Left renal pelvis (tissue), 4 donors: ENCODE data around the gene NEB. TPM values are rescaled to one million over a fixed set of nuclear protein-coding genes. Genes with fewer than 3 reads are reported as not detected.

Experiments used
- DNase-seq, 4 donors: peaks; one replicate each; pipeline ENCODE4 v3.0.0-alpha.2; 2013; ENCODE audit warnings: low read depth in 4 of 4, low spot score in 3 of 4
- polyA plus RNA-seq, 4 donors: library from polyadenylated mRNA; unstranded; fragments of 120-200 nt; gene quantifications; one replicate each; pipeline ENCODE4 v1.2.1, GENCODE V29; 2013; ENCODE audit not compliant: insufficient read length in 4 of 4

Gene NEB
- polyA plus RNA-seq: 10 to 100 TPM in 2 of 4 donors, 1 to 10 TPM in 2; 2.1 to 20.3 (median 14.2) TPM

GRCh38 chr2:151733771-151734672 lies at the start of gene NEB:
Gene NEB, minus strand, starts transcription at chr2:151734476. Its CDS starts 1,320 bp downstream, at chr2:151733156.
- no peak for DNase-seq

- no peak for DNase-seq
Observed at GRCh38 chr2:151783133-151783520, 48.9 kb upstream of the NEB start.

- no peak for DNase-seq
Observed at GRCh38 chr2:151782378-151783132, 48.3 kb upstream of the NEB start.

GRCh38 chr2:151781642-151782041 lies 47.4 kb upstream of the NEB start:
- DNase-seq: no peak

GRCh38 chr2:151780938-151781337 lies 46.7 kb upstream of the NEB start:
- no peak for DNase-seq

- DNase-seq: no peak
Observed at GRCh38 chr2:151777935-151778334, 43.7 kb upstream of the NEB start.

- DNase-seq: no peak
Observed at GRCh38 chr2:151777487-151777886, 43.2 kb upstream of the NEB start.

- no peak for DNase-seq
Observed at GRCh38 chr2:151776367-151776766, 42.1 kb upstream of the NEB start.

GRCh38 chr2:151775057-151775740 lies 40.9 kb upstream of the NEB start:
- no peak for DNase-seq

- no peak for DNase-seq
Observed at GRCh38 chr2:151774506-151774905, 40.2 kb upstream of the NEB start.

GRCh38 chr2:151771599-151772358 lies 37.5 kb upstream of the NEB start:
- DNase-seq: no peak

- no peak for DNase-seq
Observed at GRCh38 chr2:151770995-151771394, 36.7 kb upstream of the NEB start.

GRCh38 chr2:151769606-151770005 lies 35.3 kb upstream of the NEB start:
- DNase-seq: no peak

- no peak for DNase-seq
Observed at GRCh38 chr2:151767536-151767935, 33.3 kb upstream of the NEB start.

- no peak for DNase-seq
Observed at GRCh38 chr2:151766437-151767153, 32.3 kb upstream of the NEB start.

- DNase-seq: peak in 2 of 4 donors; percentile 14 to 36
Observed at GRCh38 chr2:151765760-151766410, 31.6 kb upstream of the NEB start.

GRCh38 chr2:151762694-151763093 lies 28.4 kb upstream of the NEB start:
- no peak for DNase-seq

GRCh38 chr2:151761687-151762086 lies 27.4 kb upstream of the NEB start:
- DNase-seq: no peak

GRCh38 chr2:151761193-151761592 lies 26.9 kb upstream of the NEB start:
- no peak for DNase-seq
